Raji (cell line): Measurements from ENCODE around the gene GPR108.

ENCODE experiments used
- POLR2A ChIP-seq: IDR thresholded peaks from 2 replicates; pipeline ENCODE4 v1.6.1; 2011; ENCODE audit warnings: low read depth, low read length, control low read depth; ENCODE audit not compliant: insufficient read depth

GPR108 gene

GRCh38 chr19:6707658-6708018, 29.7 kb downstream of the GPR108 start:
- no peak for TF ChIP-seq POLR2A

- TF ChIP-seq POLR2A = no peak
Observed at GRCh38 chr19:6707011-6707657, 30.2 kb downstream of the GPR108 start.

GRCh38 chr19:6706633-6706958, 30.8 kb downstream of the GPR108 start:
- no peak for TF ChIP-seq POLR2A

- no peak for TF ChIP-seq POLR2A
Observed at GRCh38 chr19:6705931-6706632, 31.3 kb downstream of the GPR108 start.

GRCh38 chr19:6700586-6701316, 36.6 kb downstream of the GPR108 start:
- no peak for TF ChIP-seq POLR2A

- no peak for TF ChIP-seq POLR2A
Observed at GRCh38 chr19:6699935-6700334, 37.4 kb downstream of the GPR108 start.

- no peak for TF ChIP-seq POLR2A
Observed at GRCh38 chr19:6697291-6697690, 40.1 kb downstream of the GPR108 start.

GRCh38 chr19:6696239-6696820, 41.0 kb downstream of the GPR108 start:
- no peak for TF ChIP-seq POLR2A

- TF ChIP-seq POLR2A = no peak
Observed at GRCh38 chr19:6694147-6694815, 43.1 kb downstream of the GPR108 start.

GRCh38 chr19:6693681-6694080, 43.7 kb downstream of the GPR108 start:
- TF ChIP-seq POLR2A = no peak

GRCh38 chr19:6693056-6693471, 44.3 kb downstream of the GPR108 start:
- TF ChIP-seq POLR2A = no peak

- no peak for TF ChIP-seq POLR2A
Observed at GRCh38 chr19:6692027-6692426, 45.4 kb downstream of the GPR108 start.

- no peak for TF ChIP-seq POLR2A
Observed at GRCh38 chr19:6691342-6691741, 46.0 kb downstream of the GPR108 start.

GRCh38 chr19:6690160-6690885, 47.1 kb downstream of the GPR108 start:
- no peak for TF ChIP-seq POLR2A

GRCh38 chr19:6687114-6687513, 50.3 kb downstream of the GPR108 start:
- no peak for TF ChIP-seq POLR2A
